Loucy (cell line): ENCODE results near the gene TYW1B.
"Not testable (repeated sequence)": the region's sequence is repeated elsewhere in the genome, so short reads cannot be mapped to it uniquely, and the experiment has no call there.

Experiments used
- H2AFZ ChIP-seq: fragments of 200-600 bp; sonication (generic); 2 replicates; pipeline ENCODE4 v1.6.0; 2016; ENCODE audit warnings: antibody characterized with exemption, mild to moderate bottlenecking, low read length, moderate library complexity
- H3F3A ChIP-seq: fragments of 200-600 bp; 2 replicates; pipeline ENCODE4 v1.6.0; 2016; ENCODE audit warnings: antibody characterized with exemption, low read depth, mild to moderate bottlenecking
- H3K27me3 ChIP-seq: fragments of 200-600 bp; sonication (generic); 2 replicates; pipeline ENCODE4 v1.6.1; 2014; ENCODE audit warnings: low read length, mild to moderate bottlenecking; ENCODE audit not compliant: insufficient read depth, poor library complexity, severe bottlenecking
- H3K36me3 ChIP-seq: fragments of 200-600 bp; sonication (generic); 2 replicates; pipeline ENCODE4 v1.6.1; 2016; ENCODE audit warnings: low read length; ENCODE audit not compliant: insufficient read depth
- H3K4me1 ChIP-seq: fragments of 200-600 bp; sonication (generic); 2 replicates; pipeline ENCODE4 v1.5.1; 2014; ENCODE audit warnings: low read length, mild to moderate bottlenecking; ENCODE audit not compliant: insufficient read depth, poor library complexity, severe bottlenecking
- H3K4me2 ChIP-seq: fragments of 200-600 bp; sonication (generic); 2 replicates; pipeline ENCODE4 v1.6.0; 2014; ENCODE audit warnings: antibody characterized with exemption, low read length, low read depth, mild to moderate bottlenecking; ENCODE audit not compliant: poor library complexity, severe bottlenecking
- H3K4me3 ChIP-seq: fragments of 200-600 bp; sonication (generic); 2 replicates; pipeline ENCODE4 v1.5.1; 2014; ENCODE audit warnings: low read length, mild to moderate bottlenecking, mixed read lengths; ENCODE audit not compliant: poor library complexity, severe bottlenecking
- H3K79me2 ChIP-seq: fragments of 200-600 bp; sonication (generic); 2 replicates; pipeline ENCODE4 v1.6.1; 2014; ENCODE audit warnings: low read length; ENCODE audit not compliant: insufficient read depth
- H3K9ac ChIP-seq: fragments of 200-600 bp; sonication (generic); 2 replicates; pipeline ENCODE4 v1.6.0; 2014; ENCODE audit warnings: mild to moderate bottlenecking, low read depth, low read length, moderate library complexity; ENCODE audit not compliant: poor library complexity, severe bottlenecking
- H3K9me2 ChIP-seq: fragments of 200-600 bp; sonication (generic); replicated peaks from 2 replicates; pipeline ENCODE4 v1.6.1; 2016; ENCODE audit warnings: low read depth, low read length, mixed read lengths
- H3K9me3 ChIP-seq: fragments of 200-600 bp; sonication (generic); 2 replicates; pipeline ENCODE4 v1.6.1; 2014; ENCODE audit warnings: mild to moderate bottlenecking, antibody characterized with exemption, low read length, low read depth; ENCODE audit not compliant: insufficient read depth
- H4K20me1 ChIP-seq: fragments of 200-600 bp; sonication (generic); 2 replicates; pipeline ENCODE4 v1.6.0; 2014; ENCODE audit warnings: antibody characterized with exemption, low read length, mild to moderate bottlenecking; ENCODE audit not compliant: insufficient read depth, poor library complexity, severe bottlenecking
- EZH2phosphoT487 ChIP-seq: fragments of 200-600 bp; IDR thresholded peaks from 2 replicates; pipeline ENCODE4 v1.6.1; 2018; ENCODE audit warnings: antibody characterized with exemption, mild to moderate bottlenecking, moderate library complexity, borderline replicate concordance
- TF ChIP-seq, protein P1 (sequence below): fragments of 200-600 bp; sonication (generic); conservative IDR thresholded peaks from 2 replicates; pipeline ENCODE4 v1.5.1; 2014; ENCODE audit warnings: mild to moderate bottlenecking, antibody characterized with exemption, low read length

The TYW1B gene

DNA sequence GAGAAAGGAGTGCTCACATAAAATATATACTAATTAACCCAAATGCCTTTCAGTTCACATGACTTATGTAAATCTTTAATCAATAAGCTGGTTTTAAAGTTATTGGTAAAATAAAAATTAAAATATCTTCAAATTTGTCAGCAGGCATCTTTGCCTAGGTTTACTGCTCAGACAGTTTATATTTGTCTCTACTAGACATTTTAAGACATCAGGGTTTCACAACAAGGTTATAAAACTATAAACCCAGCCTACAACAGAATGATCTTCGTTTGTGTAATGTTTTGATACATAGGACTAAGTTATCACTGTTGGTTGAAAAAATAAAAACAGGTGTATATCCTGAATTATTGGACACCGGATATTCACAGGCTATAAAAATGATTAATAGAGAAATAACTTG lies 67.4 kb downstream of the TYW1B start:
- H3K4me3 ChIP-seq = no peak overlapping the region
- no peaks in the 10 kb centered on the region; the same call in 1 of the 2 replicates for H3K36me3 ChIP-seq
- H3K9me2 ChIP-seq = no peaks in the 10 kb centered on the region
- H3K9ac ChIP-seq = no peak overlapping the region
- H3F3A ChIP-seq = no peaks in the 10 kb centered on the region
- no peaks in the 10 kb centered on the region for H4K20me1 ChIP-seq
- no peaks in the 10 kb centered on the region for H3K79me2 ChIP-seq
- H3K4me1 ChIP-seq = no peaks in the 10 kb centered on the region
- TF ChIP-seq, protein P1, sequence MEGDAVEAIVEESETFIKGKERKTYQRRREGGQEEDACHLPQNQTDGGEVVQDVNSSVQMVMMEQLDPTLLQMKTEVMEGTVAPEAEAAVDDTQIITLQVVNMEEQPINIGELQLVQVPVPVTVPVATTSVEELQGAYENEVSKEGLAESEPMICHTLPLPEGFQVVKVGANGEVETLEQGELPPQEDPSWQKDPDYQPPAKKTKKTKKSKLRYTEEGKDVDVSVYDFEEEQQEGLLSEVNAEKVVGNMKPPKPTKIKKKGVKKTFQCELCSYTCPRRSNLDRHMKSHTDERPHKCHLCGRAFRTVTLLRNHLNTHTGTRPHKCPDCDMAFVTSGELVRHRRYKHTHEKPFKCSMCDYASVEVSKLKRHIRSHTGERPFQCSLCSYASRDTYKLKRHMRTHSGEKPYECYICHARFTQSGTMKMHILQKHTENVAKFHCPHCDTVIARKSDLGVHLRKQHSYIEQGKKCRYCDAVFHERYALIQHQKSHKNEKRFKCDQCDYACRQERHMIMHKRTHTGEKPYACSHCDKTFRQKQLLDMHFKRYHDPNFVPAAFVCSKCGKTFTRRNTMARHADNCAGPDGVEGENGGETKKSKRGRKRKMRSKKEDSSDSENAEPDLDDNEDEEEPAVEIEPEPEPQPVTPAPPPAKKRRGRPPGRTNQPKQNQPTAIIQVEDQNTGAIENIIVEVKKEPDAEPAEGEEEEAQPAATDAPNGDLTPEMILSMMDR = no peak
- TF ChIP-seq EZH2phosphoT487 = no peak
- peaks cover 14% of the 10 kb centered on the region for H3K9me3 ChIP-seq
- no peaks in the 10 kb centered on the region for H3K27me3 ChIP-seq
- no peak overlapping the region for H2AFZ ChIP-seq
- H3K4me2 ChIP-seq = no peak overlapping the region

- peaks cover 7% of the 10 kb centered on the region; the same call in 1 of the 2 replicates for H3K9me3 ChIP-seq
- H3F3A ChIP-seq = no peaks in the 10 kb centered on the region
- no peak overlapping the region for H2AFZ ChIP-seq
- no peaks in the 10 kb centered on the region for H3K79me2 ChIP-seq
- H3K27me3 ChIP-seq = no peaks in the 10 kb centered on the region
- no peak overlapping the region for H3K4me3 ChIP-seq
- no peaks in the 10 kb centered on the region for H3K9me2 ChIP-seq
- no peak overlapping the region for H3K9ac ChIP-seq
- H4K20me1 ChIP-seq = no peaks in the 10 kb centered on the region
- TF ChIP-seq EZH2phosphoT487 = no peak
- TF ChIP-seq, protein P1 = no peak
- no peak overlapping the region for H3K4me2 ChIP-seq
- H3K36me3 ChIP-seq = no peaks in the 10 kb centered on the region; the same call in 1 of the 2 replicates
- H3K4me1 ChIP-seq = no peaks in the 10 kb centered on the region
Observed at GRCh38 chr7:72754312-72754711, 73.7 kb downstream of the TYW1B start.

DNA sequence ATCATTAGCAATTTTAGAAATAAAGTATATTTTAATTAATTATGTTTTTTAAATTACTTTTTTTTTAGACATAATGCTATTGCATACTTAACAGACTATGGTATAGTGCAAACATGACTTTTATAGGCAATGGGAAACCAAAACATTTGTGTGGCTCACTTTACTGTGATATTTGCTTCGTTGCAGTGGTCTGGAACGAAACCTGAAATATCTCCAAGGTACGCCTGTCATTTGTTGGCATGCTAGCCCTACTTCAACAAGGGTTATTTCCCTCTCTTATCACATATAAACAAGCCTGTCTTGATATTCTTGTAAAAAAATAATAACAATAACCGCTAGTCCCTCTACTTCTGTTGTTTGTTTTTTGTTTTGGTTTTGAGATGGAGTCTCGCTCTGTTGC lies 74.2 kb downstream of the TYW1B start:
- H3K79me2 ChIP-seq = no peaks in the 10 kb centered on the region
- no peak for TF ChIP-seq EZH2phosphoT487
- TF ChIP-seq, protein P1 = no peak
- no peaks in the 10 kb centered on the region for H3K4me1 ChIP-seq
- no peaks in the 10 kb centered on the region for H4K20me1 ChIP-seq
- H3F3A ChIP-seq = no peaks in the 10 kb centered on the region
- H3K4me3 ChIP-seq = no peak overlapping the region
- H3K9ac ChIP-seq = no peak overlapping the region
- H3K9me3 ChIP-seq = peaks cover 7% of the 10 kb centered on the region; the same call in 1 of the 2 replicates
- no peaks in the 10 kb centered on the region for H3K27me3 ChIP-seq
- H3K36me3 ChIP-seq = no peaks in the 10 kb centered on the region; the same call in 1 of the 2 replicates
- no peak overlapping the region for H3K4me2 ChIP-seq
- no peak overlapping the region for H2AFZ ChIP-seq
- H3K9me2 ChIP-seq = no peaks in the 10 kb centered on the region

- not testable (repeated sequence) for H3K9ac ChIP-seq, H4K20me1 ChIP-seq, H3K36me3 ChIP-seq, H3K9me2 ChIP-seq, H3K9me3 ChIP-seq, H3K79me2 ChIP-seq, H3K4me3 ChIP-seq, H3K27me3 ChIP-seq, H3K4me1 ChIP-seq, H2AFZ ChIP-seq, H3F3A ChIP-seq, H3K4me2 ChIP-seq
Observed at GRCh38 chr7:72753229-72753628, 74.8 kb downstream of the TYW1B start.
